ENCODE results near the gene ANKZF1. TPM values are rescaled to one million over a fixed set of nuclear protein-coding genes. Genes with fewer than 3 reads are reported as not detected.
"Not testable (repeated sequence)": the region's sequence is repeated elsewhere in the genome, so short reads cannot be mapped to it uniquely, and the experiment has no call there.

The ANKZF1 gene
- total and polyA plus RNA-seq, 8 donors, result 27.8 to 263 (median 49.7) TPM

GRCh38 chr2:219254590-219255201 is 25.1 kb downstream of the ANKZF1 start:
- whole genome bisulfite sequencing, 5 donors, result 23 to 26% (median 23%) methylated on average over 11 to 12 of the region's 12 CpGs
- intact Hi-C loops (cut with DNase I; ENCODE audit: low total_unique reads), result no loop called here
- peak overlapping the region; percentile 88 to 98 (median 94) for H3K27ac ChIP-seq
- H3K4me3 ChIP-seq, result peak overlapping the region; percentile 59 to 75 (median 72)
- no peak for DNase-seq
- H3K27me3 ChIP-seq, result peaks cover 0 to 11% (median 0%) of the 10 kb centered on the region in 3 donors
- H3K9me3 ChIP-seq, result no peaks in the 10 kb centered on the region
- peaks cover 12 to 18% (median 16%) of the 10 kb centered on the region in 4 donors for H3K36me3 ChIP-seq
- TF ChIP-seq EP300 (IDR thresholded peaks at IDR 0.05) (no peak), POLR2AphosphoS5 (IDR thresholded peaks at IDR 0.05) (peak in 1 of 3 donors; percentile 35), POLR2A (IDR thresholded peaks at IDR 0.05) (no peak), CTCF (IDR thresholded peaks at IDR 0.05) (no peak)
- H3K4me1 ChIP-seq, result peaks cover 49 to 54% (median 51%) of the 10 kb centered on the region in 4 donors

- Histone ChIP-seq H3K27me3 (peaks cover 0 to 24% (median 4%) of the 10 kb centered on the region in 3 donors), H3K4me1 (peaks cover 9 to 14% (median 12%) of the 10 kb centered on the region in 4 donors)
- H3K27ac ChIP-seq; H3K36me3 ChIP-seq; DNase-seq; H3K9me3 ChIP-seq; H3K4me3 ChIP-seq; intact Hi-C loops (cut with DNase I; ENCODE audit: low total_unique reads): not testable (repeated sequence)
- WGBS, 5 donors, result 83 to 90% (median 86%) methylated on average over 10 of the region's 10 CpGs
Observed at GRCh38 chr2:219258942-219259341, 29.3 kb downstream of the ANKZF1 start.

- TF ChIP-seq CTCF (IDR thresholded peaks at IDR 0.05) (no peak), POLR2AphosphoS5 (IDR thresholded peaks at IDR 0.05) (no peak), EP300 (IDR thresholded peaks at IDR 0.05) (no peak), POLR2A (IDR thresholded peaks at IDR 0.05) (no peak)
Observed at GRCh38 chr2:219261024-219261855, 31.6 kb downstream of the ANKZF1 start.

GRCh38 chr2:219266232-219266631 is 36.6 kb downstream of the ANKZF1 start:
- intact Hi-C loops (cut with DNase I; ENCODE audit: low total_unique reads), result no loop called here
- DNase-seq, result peak in 1 of 2 donors; percentile 10
- Histone ChIP-seq H3K9me3 (no peaks in the 10 kb centered on the region), H3K27me3 (peaks cover 0 to 4% (median 0%) of the 10 kb centered on the region in 3 donors), H3K27ac (no peak overlapping the region), H3K4me3 (no peak overlapping the region), H3K36me3 (no peaks in the 10 kb centered on the region), H3K4me1 (peaks cover 0 to 6% (median 0%) of the 10 kb centered on the region in 4 donors)
- TF ChIP-seq EP300 (IDR thresholded peaks at IDR 0.05), result no peak
- no peak for TF ChIP-seq POLR2A (IDR thresholded peaks at IDR 0.05)
- no peak for TF ChIP-seq CTCF (IDR thresholded peaks at IDR 0.05)
- TF ChIP-seq POLR2AphosphoS5 (IDR thresholded peaks at IDR 0.05), result no peak
- WGBS, 5 donors, result 62 to 83% (median 76%) methylated on average over 4 to 5 of the region's 5 CpGs

More at GRCh38 chr2:219261024-219261855, 31.6 kb downstream of the ANKZF1 start:
- Histone ChIP-seq H3K9me3 (no peaks in the 10 kb centered on the region), H3K36me3 (no peaks in the 10 kb centered on the region), H3K4me1 (no peaks in the 10 kb centered on the region), H3K27ac (no peak overlapping the region), H3K4me3 (no peak overlapping the region), H3K27me3 (peaks cover 0 to 24% (median 4%) of the 10 kb centered on the region in 3 donors)
- no peak for DNase-seq
- WGBS, 5 donors, result 62 to 68% (median 65%) methylated on average over 5 of the region's 5 CpGs
- intact Hi-C loops (cut with DNase I; ENCODE audit: low total_unique reads), result no loop called here
